HG03469 (cell line): ENCODE measurements around the gene DACT2.

Source experiments
- ATAC-seq: cut with Tn5 transposase; IDR thresholded peaks from one replicate; pipeline ENCODE4 v1.9.1; 2021; ENCODE audit warnings: mild to moderate bottlenecking, moderate library complexity, moderate number of reproducible peaks; ENCODE audit not compliant: unreplicated experiment

Gene DACT2

GRCh38 chr6:168353041-168353440, 33.5 kb upstream of the DACT2 start:
- ATAC-seq: no peak

GRCh38 chr6:168352096-168352495, 32.5 kb upstream of the DACT2 start:
- no peak for ATAC-seq

- no peak for ATAC-seq
These were observed 30.2 kb upstream of the DACT2 start for GRCh38 chr6:168349718-168350210.

GRCh38 chr6:168348186-168348585, 28.6 kb upstream of the DACT2 start:
- no peak for ATAC-seq

- ATAC-seq: no peak
These were observed 28.0 kb upstream of the DACT2 start for GRCh38 chr6:168347615-168348014.

- ATAC-seq: no peak
These were observed 27.5 kb upstream of the DACT2 start for GRCh38 chr6:168347053-168347452.

GRCh38 chr6:168345896-168346754, 26.5 kb upstream of the DACT2 start:
- no peak for ATAC-seq

GRCh38 chr6:168345266-168345665, 25.7 kb upstream of the DACT2 start:
- ATAC-seq: no peak

- no peak for ATAC-seq
These were observed 24.8 kb upstream of the DACT2 start for GRCh38 chr6:168344338-168344737.

- ATAC-seq: no peak
These were observed 23.9 kb upstream of the DACT2 start for GRCh38 chr6:168343239-168344150.

GRCh38 chr6:168342636-168343035, 23.1 kb upstream of the DACT2 start:
- no peak for ATAC-seq

GRCh38 chr6:168341280-168341900, 21.8 kb upstream of the DACT2 start:
- ATAC-seq: no peak

GRCh38 chr6:168340819-168341218, 21.2 kb upstream of the DACT2 start:
- no peak for ATAC-seq

- no peak for ATAC-seq
These were observed 19.2 kb upstream of the DACT2 start for GRCh38 chr6:168338777-168339176.

GRCh38 chr6:168336967-168337366, 17.4 kb upstream of the DACT2 start:
- no peak for ATAC-seq

- ATAC-seq: no peak
These were observed 14.4 kb upstream of the DACT2 start for GRCh38 chr6:168333989-168334388.

- ATAC-seq: no peak
These were observed 13.9 kb upstream of the DACT2 start for GRCh38 chr6:168333491-168333890.

GRCh38 chr6:168333039-168333438, 13.5 kb upstream of the DACT2 start:
- no peak for ATAC-seq

GRCh38 chr6:168332020-168332419, 12.4 kb upstream of the DACT2 start:
- ATAC-seq: no peak

GRCh38 chr6:168331058-168331457, 11.5 kb upstream of the DACT2 start:
- no peak for ATAC-seq

GRCh38 chr6:168330403-168330802, 10.8 kb upstream of the DACT2 start:
- ATAC-seq: no peak
